ENCODE data around the gene DNAJC11. TPM values are rescaled to one million over a fixed set of nuclear protein-coding genes. Genes with fewer than 3 reads are reported as not detected.

The DNAJC11 gene
- polyA plus RNA-seq, 1 of the 3 experiments (the other 2 are of a cell fraction), result 38.2 TPM

- H3K9ac ChIP-seq, result no peak overlapping the region
- H3K4me2 ChIP-seq, result no peak overlapping the region
- H3K9me3 ChIP-seq, result no peaks in the 10 kb centered on the region
- peaks cover 0 to 5% of the 10 kb centered on the region in 2 experiments; a peak in 1 of 4 replicates for H3K4me1 ChIP-seq (ENCODE audit: control insufficient read depth in 1 of 2, insufficient read depth in 2 of 2, low read depth in 1 of 2, low read length in 1 of 2)
- CTCF ChIA-PET, result interaction anchor here (1.2 to 2.0 kb wide), 2 partner anchors 17 to 74 kb away, joined by 6 to 7 read pairs; partner anchors contain the start of genes NOL9 and TAS1R1
- H2AFZ ChIP-seq (ENCODE audit: low read depth), result no peak overlapping the region
- POLR2A ChIA-PET, result no interaction called here
- TF ChIP-seq RAD21 (IDR thresholded peaks at IDR 0.05; ENCODE audit: low read length) (no peak), YY1 (IDR thresholded peaks at IDR 0.05; ENCODE audit: low read depth) (no peak), MEF2A (IDR thresholded peaks at IDR 0.05; ENCODE audit: borderline replicate concordance, low read depth) (no peak), CHD2 (IDR thresholded peaks at IDR 0.05; ENCODE audit: low read length, partially characterized antibody) (no peak)
- TF ChIP-seq, protein P1, sequence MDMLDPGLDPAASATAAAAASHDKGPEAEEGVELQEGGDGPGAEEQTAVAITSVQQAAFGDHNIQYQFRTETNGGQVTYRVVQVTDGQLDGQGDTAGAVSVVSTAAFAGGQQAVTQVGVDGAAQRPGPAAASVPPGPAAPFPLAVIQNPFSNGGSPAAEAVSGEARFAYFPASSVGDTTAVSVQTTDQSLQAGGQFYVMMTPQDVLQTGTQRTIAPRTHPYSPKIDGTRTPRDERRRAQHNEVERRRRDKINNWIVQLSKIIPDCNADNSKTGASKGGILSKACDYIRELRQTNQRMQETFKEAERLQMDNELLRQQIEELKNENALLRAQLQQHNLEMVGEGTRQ (IDR thresholded peaks at IDR 0.05; ENCODE audit: borderline replicate concordance, low read depth, low read length), result no peak
- peaks cover 39% of the 10 kb centered on the region for H3K79me2 ChIP-seq (ENCODE audit: insufficient read depth)
- H3K4me3 ChIP-seq (ENCODE audit: low read depth in 2 of 2, low read length in 1 of 2), result no peak overlapping the region
- H3K27me3 ChIP-seq (ENCODE audit: insufficient read depth), result no peaks in the 10 kb centered on the region
- WGBS (ENCODE audit: low lambda C conversion rate), result 98% methylated on average over 5 of the region's 12 CpGs
- H3F3A ChIP-seq (replicated peaks; ENCODE audit: insufficient read depth), result peaks cover 11% of the 10 kb centered on the region
- no peak for DNase-seq
- H4K20me1 ChIP-seq (ENCODE audit: insufficient read depth), result 0 out of 2 replicates have a peak, but pooled peaks cover 7% of the 10 kb centered on the region
- H3K9me2 ChIP-seq, result no peaks in the 10 kb centered on the region
- no peak overlapping the region for H3K27ac ChIP-seq (ENCODE audit: low read depth in 2 of 2, low read length in 1 of 2)
- H3K36me3 ChIP-seq (replicated peaks in 1 of 2; ENCODE audit: control insufficient read depth in 1 of 2, insufficient read depth in 2 of 2, low read length in 1 of 2), result peaks cover 3 to 36% of the 10 kb centered on the region in 2 experiments
These were observed 72.6 kb downstream of the DNAJC11 start for GRCh38 chr1:6628971-6629479.

- CTCF ChIA-PET, result interaction anchor here (0.9 to 1.4 kb wide), 3 partner anchors 9 to 73 kb away, joined by 3 to 6 read pairs (median 4); partner anchors contain the start of gene DNAJC11
These were observed 73.6 kb downstream of the DNAJC11 start for GRCh38 chr1:6627841-6628545.

GRCh38 chr1:6627031-6627430, 74.6 kb downstream of the DNAJC11 start:
- Histone ChIP-seq H4K20me1 (ENCODE audit: insufficient read depth) (peaks cover 14% of the 10 kb centered on the region; the same call in 1 of the 2 replicates), H3K27me3 (ENCODE audit: insufficient read depth) (no peaks in the 10 kb centered on the region), H3K27ac (ENCODE audit: low read depth in 2 of 2, low read length in 1 of 2) (no peak overlapping the region), H3K9ac (no peak overlapping the region), H3K9me3 (no peaks in the 10 kb centered on the region), H3K79me2 (ENCODE audit: insufficient read depth) (peaks cover 58% of the 10 kb centered on the region), H2AFZ (ENCODE audit: low read depth) (no peak overlapping the region), H3K4me2 (no peak overlapping the region), H3K9me2 (no peaks in the 10 kb centered on the region), H3K4me1 (ENCODE audit: control insufficient read depth in 1 of 2, insufficient read depth in 2 of 2, low read depth in 1 of 2, low read length in 1 of 2) (peaks cover 0 to 5% of the 10 kb centered on the region in 2 experiments; a peak in 1 of 4 replicates), H3K36me3 (replicated peaks in 1 of 2; ENCODE audit: control insufficient read depth in 1 of 2, insufficient read depth in 2 of 2, low read length in 1 of 2) (peaks cover 9 to 28% of the 10 kb centered on the region in 2 experiments), H3F3A (replicated peaks; ENCODE audit: insufficient read depth) (peaks cover 23% of the 10 kb centered on the region), H3K4me3 (ENCODE audit: low read depth in 2 of 2, low read length in 1 of 2) (no peak overlapping the region)
- WGBS (ENCODE audit: low lambda C conversion rate), result 100% methylated on average over 4 of the region's 9 CpGs
- POLR2A ChIA-PET, result no interaction called here
- CTCF ChIA-PET, result interaction anchor here (0.6 to 1.3 kb wide), 2 partner anchors 19 to 387 kb away, joined by 3 to 4 read pairs; no protein-coding TSS in a partner anchor
- no peak for TF ChIP-seq JUND (IDR thresholded peaks at IDR 0.05)
- TF ChIP-seq RXRA (IDR thresholded peaks at IDR 0.05; ENCODE audit: borderline replicate concordance, low read depth), result no peak
- no peak for TF ChIP-seq MEF2A (IDR thresholded peaks at IDR 0.05; ENCODE audit: borderline replicate concordance, low read depth)
- no peak for TF ChIP-seq PBX3 (IDR thresholded peaks at IDR 0.05)
- no peak for DNase-seq

More at GRCh38 chr1:6627841-6628545, 73.6 kb downstream of the DNAJC11 start:
- DNase-seq, result no peak
- Histone ChIP-seq H3K79me2 (ENCODE audit: insufficient read depth) (peaks cover 48% of the 10 kb centered on the region), H3K9me2 (no peaks in the 10 kb centered on the region), H3K4me2 (no peak overlapping the region), H3K9ac (no peak overlapping the region), H3K27me3 (ENCODE audit: insufficient read depth) (no peaks in the 10 kb centered on the region), H3F3A (replicated peaks; ENCODE audit: insufficient read depth) (peaks cover 18% of the 10 kb centered on the region), H3K9me3 (no peaks in the 10 kb centered on the region), H2AFZ (ENCODE audit: low read depth) (no peak overlapping the region), H3K4me1 (ENCODE audit: control insufficient read depth in 1 of 2, insufficient read depth in 2 of 2, low read depth in 1 of 2, low read length in 1 of 2) (peaks cover 0 to 5% of the 10 kb centered on the region in 2 experiments; a peak in 1 of 4 replicates), H3K27ac (ENCODE audit: low read depth in 2 of 2, low read length in 1 of 2) (no peak overlapping the region), H3K36me3 (replicated peaks in 1 of 2; ENCODE audit: control insufficient read depth in 1 of 2, insufficient read depth in 2 of 2, low read length in 1 of 2) (peaks cover 8 to 31% of the 10 kb centered on the region in 2 experiments), H4K20me1 (ENCODE audit: insufficient read depth) (peaks cover 14% of the 10 kb centered on the region; the same call in 1 of the 2 replicates), H3K4me3 (ENCODE audit: low read depth in 2 of 2, low read length in 1 of 2) (no peak overlapping the region)
- no peak for TF ChIP-seq ELF1 (IDR thresholded peaks at IDR 0.05)
- no peak for TF ChIP-seq RXRA (IDR thresholded peaks at IDR 0.05; ENCODE audit: borderline replicate concordance, low read depth)
- no peak for TF ChIP-seq TEAD4 (IDR thresholded peaks at IDR 0.05; ENCODE audit: borderline replicate concordance, insufficient read depth)
- TF ChIP-seq NRF1 (IDR thresholded peaks at IDR 0.05; ENCODE audit: low read depth, low read length), result no peak
- TF ChIP-seq EP300 (IDR thresholded peaks at IDR 0.05; ENCODE audit: borderline replicate concordance in 1 of 2, low read depth in 1 of 2, low read length in 1 of 2), result no peak
- POLR2A ChIA-PET, result no interaction called here
- WGBS (ENCODE audit: low lambda C conversion rate), result 92% methylated on average over 15 of the region's 21 CpGs

All from SK-N-SH (cell line).